GM08714 (cell line): Measurements from ENCODE around the gene PRAMEF14.
"Not testable (repeated sequence)": the region's sequence is repeated elsewhere in the genome, so short reads cannot be mapped to it uniquely, and the experiment has no call there.

Source experiments
- H3K4me3 ChIP-seq: fragments of 200-500 bp; sonication (Bioruptor generic); 2 replicates; pipeline ENCODE4 v1.5.1; 2014; ENCODE audit warnings: mild to moderate bottlenecking, low read length, inconsistent platforms

The PRAMEF14 gene, protein sequence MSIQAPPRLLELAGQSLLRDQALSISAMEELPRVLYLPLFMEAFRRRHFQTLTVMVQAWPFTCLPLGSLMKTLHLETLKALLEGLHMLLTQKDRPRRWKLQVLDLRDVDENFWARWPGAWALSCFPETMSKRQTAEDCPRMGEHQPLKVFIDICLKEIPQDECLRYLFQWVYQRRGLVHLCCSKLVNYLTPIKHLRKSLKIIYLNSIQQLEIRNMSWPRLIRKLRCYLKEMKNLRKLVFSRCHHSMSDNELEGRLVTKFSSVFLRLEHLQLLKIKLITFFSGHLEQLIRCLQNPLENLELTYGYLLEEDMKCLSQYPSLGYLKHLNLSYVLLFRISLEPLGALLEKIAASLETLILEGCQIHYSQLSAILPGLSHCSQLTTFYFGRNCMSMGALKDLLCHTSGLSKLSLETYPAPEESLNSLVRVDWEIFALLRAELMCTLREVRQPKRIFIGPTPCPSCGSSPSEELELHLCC

DNA sequence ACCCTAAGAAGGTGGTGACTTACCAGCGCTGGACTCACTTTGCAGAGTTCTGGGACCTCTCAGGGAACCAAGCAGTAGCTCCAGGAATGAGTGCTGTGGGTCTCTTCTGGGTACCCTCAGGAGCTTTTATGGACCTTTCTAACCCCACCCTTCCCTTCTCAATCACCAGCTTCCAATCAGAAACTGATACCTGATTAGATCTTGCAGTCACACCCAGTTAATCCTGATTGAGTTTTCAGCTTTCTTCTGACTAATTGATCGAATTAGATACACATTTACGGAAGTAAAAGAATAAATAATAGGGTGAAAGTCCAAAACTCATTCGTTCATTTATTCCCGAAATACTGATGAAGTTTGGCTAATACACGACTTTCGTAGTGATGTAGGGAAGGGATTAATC, at the start of gene PRAMEF14:
PRAMEF14 (minus strand) TSS at position 101 of the 400 bp plus-strand sequence. CDS start 1,820 bp downstream, outside the sequence.
- not testable (repeated sequence) for H3K4me3 ChIP-seq

DNA sequence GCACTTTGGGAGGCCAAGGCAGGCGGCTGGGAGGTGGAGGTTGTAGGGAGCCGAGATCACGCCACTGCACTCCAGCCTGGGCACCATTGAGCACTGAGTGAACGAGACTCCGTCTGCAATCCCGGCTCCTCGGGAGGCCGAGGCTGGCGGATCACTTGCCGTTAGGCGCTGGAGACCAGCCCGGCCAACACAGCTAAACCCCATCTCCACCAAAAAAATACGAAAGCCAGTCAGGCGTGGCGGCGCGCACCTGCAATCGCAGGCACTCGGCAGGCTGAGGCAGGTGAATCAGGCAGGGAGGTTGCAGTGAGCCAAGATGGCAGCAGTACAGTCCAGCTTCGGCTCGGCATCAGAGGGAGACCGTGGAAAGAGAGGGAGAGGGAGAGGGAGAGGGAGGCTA, 48.4 kb upstream of the PRAMEF14 start:
- not testable (repeated sequence) for H3K4me3 ChIP-seq

DNA sequence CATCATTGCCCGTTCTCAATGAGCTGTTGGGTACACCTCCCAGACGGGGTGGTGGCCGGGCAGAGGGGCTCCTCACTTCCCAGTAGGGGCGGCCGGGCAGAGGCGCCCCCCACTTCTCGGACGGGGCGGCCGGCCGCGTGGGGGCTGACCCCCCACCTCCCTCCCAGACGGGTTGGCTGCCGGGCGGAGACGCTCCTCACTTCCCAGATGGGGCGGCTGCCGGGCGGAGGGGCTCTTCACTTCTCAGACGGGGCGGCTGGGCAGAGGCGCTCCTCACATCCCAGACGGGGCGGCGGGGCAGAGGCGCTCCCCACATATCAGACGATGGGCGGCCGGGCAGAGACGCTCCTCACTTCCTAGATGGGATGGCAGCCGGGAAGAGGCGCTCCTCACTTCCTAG, 47.8 kb upstream of the PRAMEF14 start:
- not testable (repeated sequence) for H3K4me3 ChIP-seq

DNA sequence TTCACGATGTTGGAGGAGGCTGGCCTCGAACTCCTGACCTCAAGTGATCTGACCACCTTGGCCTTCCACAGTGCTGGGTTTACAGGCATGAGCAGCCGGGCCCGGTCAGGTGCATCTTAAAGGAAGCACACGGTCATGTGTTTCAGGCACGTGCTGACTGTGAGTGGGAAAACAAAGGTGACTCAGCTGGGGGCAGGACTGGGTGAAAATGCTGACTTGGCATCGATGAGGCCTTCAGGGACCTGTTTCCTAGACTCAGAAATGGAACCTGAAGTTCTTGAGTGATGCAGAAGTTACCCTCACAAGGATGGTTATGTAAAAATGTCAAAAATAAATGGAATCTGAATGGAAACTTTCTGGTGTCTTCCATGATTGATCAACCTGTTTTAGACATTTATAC, 46.1 kb upstream of the PRAMEF14 start:
- H3K4me3 ChIP-seq = not testable (repeated sequence)

DNA sequence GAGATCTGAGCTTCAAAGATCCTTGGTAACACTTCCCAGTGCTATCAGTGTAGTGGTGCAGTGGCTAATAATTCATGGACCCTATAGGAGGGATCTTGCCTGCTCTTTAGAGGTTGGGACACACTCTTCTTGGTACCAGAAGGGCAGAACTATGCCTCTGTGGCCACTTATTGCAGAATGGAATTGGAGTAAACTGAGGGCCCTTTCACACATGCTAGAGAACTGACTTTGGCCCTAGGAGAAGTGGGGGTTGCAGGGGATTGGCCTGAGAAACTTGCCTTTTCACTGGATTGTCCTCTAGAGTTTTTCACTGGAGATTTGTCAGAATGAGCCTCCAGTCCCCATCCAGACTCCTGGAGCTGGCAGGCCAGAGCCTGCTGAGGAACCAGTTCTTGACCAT, 42.4 kb upstream of the PRAMEF14 start, which contains the start of gene PRAMEF17:
PRAMEF17 (plus strand) TSS at position 301 of the 400 bp plus-strand sequence; CDS start at position 327, 26 bp downstream.
- H3K4me3 ChIP-seq = not testable (repeated sequence)

DNA sequence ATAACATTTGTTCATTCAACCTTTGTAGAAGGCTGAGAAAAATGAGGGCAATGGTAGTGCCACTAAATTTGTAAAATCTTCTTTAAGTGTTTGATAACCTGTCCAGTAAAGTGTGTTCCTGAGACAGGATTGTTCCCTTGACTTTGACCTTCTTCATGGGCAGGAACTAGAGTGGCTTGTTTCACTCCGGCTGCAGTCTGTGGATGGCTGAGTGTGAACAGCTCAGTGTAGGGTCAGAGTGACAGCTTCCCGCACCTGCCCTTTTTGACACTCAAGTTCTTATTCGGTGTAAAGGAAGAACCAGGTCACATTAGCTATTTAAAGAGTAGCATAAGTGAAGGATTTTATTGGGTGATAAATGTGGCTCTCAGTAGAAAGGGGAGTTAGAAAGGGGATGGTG, 33.4 kb upstream of the PRAMEF14 start:
- H3K4me3 ChIP-seq = not testable (repeated sequence)

DNA sequence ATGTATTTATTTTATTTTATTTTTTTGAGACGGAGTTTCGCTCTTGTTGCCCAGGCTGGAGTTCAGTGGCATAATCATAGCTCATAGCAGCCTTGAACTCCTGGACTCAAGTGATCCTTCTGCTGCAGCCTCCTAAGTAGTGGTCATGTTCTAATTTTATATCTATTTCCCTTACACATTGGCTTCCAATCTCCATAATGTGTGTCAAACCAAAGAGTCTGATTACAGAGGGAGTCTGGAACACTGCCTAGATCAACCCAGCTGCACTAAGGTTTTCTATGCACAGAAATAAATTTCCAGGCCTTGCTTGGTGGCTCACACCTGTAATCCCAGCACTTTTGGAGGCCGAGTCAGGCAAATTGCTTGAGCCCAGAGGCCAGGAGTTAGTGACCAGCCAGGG, 32.0 kb upstream of the PRAMEF14 start:
- H3K4me3 ChIP-seq = not testable (repeated sequence)

DNA sequence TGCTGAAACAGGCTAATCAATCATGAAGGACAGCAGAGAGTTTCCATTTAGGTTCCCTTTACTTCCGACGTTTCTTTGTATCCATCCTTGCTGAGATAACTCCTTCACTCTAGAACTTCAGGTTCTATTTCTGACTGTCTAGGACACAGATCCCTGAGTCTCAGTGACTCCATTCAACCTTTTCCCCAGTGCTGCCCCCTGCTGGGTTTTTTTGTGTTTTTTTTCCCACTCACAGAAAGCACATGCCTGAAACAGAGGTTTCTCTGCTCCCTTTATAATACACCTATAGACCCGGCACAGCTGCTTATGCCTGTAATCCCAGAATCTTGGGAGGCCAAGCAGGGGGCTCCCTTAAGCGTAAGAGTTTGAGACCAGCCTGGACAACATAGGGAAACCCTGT, 21.6 kb upstream of the PRAMEF14 start:
- not testable (repeated sequence) for H3K4me3 ChIP-seq

DNA sequence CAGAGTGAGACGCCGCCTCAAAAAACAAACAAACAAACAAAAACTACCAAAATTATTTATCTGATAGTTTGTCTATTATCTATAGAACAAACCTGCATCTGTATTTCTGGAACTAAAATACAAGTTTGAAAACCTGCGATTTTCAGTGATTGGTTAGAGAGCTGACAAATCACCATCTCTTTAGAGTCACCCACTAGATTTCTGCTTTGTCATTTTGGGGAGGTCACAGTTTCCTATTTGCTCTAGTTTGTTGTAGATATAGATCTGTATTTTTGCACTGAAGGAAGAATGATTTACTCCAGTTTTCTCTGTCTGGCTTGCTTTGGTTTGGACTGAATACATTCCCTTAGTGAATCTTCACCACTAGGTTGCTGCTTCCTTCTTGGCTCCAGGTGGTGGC, 19.6 kb upstream of the PRAMEF14 start:
- H3K4me3 ChIP-seq = not testable (repeated sequence)

DNA sequence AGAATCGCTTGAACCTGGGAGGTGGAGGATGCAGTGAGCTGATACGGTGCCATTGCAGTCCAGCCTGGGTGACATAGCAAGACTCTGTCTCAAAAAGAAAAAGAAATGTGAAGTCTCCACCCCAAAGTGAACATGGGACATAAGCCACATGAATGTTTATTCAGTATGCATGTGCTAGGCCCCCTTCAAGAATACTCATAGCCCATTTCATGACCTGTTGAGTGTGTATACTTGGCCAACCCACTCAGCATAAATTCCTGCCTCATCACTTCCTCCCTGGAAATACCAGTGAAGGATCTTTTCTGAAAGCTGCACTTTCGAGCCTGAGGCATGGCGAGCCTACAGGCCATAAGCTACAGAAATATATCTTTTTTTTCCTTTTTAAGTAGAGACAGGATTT, 18.0 kb upstream of the PRAMEF14 start:
- not testable (repeated sequence) for H3K4me3 ChIP-seq

DNA sequence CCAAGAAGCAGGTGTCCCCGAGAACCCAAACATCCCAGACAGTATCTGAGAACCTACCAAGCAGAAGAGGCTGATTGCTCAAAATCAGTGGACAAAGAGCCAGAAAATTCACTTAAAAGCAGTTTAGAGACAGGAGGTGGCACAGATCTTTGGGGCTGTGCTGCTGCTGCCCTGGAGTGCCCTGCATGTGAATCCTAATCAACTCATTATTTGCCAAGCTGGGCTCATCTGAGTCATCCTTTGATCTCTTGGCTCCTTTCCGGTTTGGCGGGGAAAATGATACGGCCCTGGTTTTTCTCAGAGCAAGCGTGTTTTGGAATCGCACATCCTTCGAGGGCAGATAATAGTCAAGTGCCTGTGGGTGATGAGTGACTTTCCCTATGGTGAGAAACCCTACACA, 15.4 kb upstream of the PRAMEF14 start:
- not testable (repeated sequence) for H3K4me3 ChIP-seq

DNA sequence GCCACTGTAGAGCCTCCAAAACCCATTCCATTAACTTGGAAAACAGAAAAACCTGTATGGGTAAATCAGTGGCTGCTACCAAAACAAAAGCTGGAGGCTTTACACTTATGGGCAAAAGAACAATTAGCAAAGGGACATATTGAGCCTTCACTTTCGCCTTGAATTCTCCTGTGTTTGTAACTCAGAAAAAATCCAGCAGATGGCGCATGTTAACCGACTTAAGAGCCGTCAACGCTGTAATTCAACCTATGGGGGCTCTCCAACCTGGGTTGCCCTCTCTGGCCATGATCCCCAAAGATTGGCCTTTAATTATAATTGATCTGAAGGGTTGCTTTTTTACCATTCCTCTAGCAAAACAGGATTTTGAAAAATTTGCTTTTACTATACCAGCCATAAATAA, 9.8 kb upstream of the PRAMEF14 start:
- H3K4me3 ChIP-seq = not testable (repeated sequence)

DNA sequence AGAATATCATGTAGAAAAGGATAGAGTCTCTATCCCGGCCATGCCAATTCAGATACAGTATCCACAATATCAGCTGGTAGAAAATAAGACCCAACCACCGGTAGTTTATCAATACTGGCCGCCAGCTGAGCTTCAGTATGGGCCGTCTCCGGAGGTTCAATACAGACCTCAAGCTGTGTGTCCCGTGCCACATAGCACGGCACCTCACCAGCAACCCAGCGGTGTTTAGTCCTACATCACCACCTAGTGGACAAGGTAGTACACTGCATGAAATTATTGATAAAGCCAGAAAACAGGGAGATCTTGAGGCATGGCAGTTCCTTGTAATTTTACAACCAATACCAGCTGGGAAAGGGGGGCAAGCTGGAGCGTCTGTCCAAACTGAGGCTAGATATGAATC, 7.5 kb upstream of the PRAMEF14 start:
- not testable (repeated sequence) for H3K4me3 ChIP-seq

DNA sequence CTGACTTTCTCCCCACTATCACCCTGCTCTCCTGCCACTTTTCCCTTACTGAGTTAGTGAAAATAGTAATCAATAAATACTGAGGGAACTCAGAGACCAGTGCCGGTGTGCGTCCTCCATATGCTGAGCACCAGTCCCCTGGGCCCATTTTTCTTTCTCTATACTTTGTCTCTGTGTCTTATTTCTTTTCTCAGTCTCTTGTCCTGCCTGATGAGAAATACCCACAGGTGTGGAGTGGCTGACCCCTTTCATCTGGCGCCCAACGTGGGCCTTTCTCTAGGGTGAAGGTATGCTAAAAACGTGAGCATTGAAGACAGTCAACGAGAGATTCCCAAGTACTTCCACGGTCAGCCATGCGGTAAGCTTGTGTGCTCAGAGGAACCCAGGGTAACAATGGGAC, 6.5 kb upstream of the PRAMEF14 start:
- H3K4me3 ChIP-seq = not testable (repeated sequence)

DNA sequence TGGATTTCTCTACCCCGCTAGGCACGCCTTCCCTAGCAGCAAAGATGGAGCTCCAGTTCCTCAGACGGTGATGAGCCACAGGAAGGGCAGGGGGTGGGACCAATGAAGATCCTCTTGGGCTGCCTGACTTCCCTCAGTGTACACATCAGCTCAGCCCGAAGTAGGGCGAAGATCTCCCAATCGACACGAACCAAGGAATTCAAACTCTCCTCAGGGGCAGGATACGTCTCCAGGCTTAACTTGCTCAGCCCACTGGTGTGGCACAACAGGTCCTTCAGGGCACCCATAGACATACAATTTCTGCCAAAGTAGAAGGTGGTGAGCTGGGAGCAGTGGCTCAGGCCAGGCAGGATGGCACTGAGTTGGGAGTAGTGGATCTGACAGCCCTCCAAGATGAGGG, 4.4 kb downstream of the PRAMEF14 start:
- H3K4me3 ChIP-seq = not testable (repeated sequence)

DNA sequence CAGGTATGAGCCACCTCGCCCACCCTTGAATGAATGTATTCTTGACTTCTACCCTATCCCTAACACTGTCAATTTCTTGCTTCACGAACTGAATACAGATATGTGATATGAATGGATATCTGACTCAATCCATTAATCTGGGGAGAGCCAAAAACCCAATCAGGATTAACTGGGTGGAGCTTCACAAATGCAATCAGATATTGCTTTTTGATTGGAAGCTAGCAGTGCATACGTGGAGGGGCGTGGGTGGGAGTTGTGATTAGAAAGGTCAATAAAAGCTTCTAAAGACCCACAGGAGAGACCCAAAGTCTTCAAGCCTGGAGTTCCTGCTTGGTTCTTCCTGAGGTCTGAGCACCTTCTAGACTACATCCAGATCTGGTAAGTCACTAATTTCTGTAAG, 31.7 kb downstream of the PRAMEF14 start, which contains the start of gene PRAMEF15:
PRAMEF15 (plus strand) TSS at position 301 of the 400 bp plus-strand sequence. CDS start 2,827 bp downstream, outside the sequence.
- not testable (repeated sequence) for H3K4me3 ChIP-seq

DNA sequence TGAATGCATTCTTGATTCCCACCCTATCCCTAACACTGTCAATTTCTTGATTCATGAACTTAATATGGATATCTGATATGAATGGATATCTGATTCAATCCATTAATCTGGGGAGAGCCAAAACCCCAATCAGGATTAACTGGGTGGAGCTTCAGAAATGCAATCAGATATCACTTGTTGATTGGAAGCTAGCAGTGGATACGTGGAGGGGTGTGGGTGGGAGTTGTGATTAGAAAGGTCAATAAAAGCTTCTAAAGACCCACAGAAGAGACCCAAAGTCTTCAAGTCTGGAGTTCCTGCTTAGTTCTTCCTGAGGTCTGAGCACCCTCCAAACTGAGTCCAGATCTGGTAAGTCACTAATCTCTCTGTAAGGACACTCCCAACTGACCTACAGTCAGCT, 43.7 kb downstream of the PRAMEF14 start, which contains the start of gene PRAMEF33:
PRAMEF33 (plus strand) TSS at position 301 of the 400 bp plus-strand sequence. CDS start 2,416 bp downstream, outside the sequence.
- H3K4me3 ChIP-seq = not testable (repeated sequence)

DNA sequence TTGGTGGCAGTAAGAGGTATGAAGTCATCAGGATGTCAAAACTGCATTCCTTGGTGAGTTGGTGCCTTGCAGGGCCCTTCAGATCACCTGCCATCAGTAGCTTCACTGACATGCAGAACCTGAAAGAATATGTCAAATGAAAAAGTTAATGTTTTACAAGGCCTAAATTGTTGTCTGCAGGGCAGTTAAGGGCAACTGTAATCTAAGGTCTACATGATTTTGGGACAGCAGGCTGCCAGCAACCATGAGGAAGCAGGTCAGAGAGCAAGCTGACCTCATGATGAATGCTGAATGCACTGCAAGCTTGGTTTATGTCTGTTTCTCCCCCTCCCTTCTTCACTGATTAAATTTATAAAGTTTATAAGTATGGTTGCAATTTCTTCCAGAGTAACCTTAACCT, 44.7 kb downstream of the PRAMEF14 start:
- not testable (repeated sequence) for H3K4me3 ChIP-seq

DNA sequence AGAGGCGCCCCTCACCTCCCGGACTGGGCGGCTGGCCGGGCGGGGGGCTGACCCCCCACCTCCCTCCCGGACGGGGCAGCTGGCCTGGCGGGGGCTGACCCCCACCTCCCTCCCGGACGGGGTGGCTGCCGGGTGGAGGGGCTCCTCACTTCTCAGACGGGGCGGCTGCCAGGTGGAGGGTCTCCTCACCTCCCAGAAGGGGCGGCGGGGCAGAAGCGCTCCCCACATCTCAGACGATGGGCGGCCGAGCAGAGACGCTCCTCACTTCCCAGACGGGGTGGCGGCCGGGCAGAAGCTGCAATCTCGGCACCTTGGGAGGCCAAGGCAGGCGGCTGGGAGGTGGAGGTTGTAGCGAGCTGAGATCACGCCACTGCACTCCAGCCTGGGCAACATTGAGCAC, 48.2 kb downstream of the PRAMEF14 start:
- H3K4me3 ChIP-seq = not testable (repeated sequence)

DNA sequence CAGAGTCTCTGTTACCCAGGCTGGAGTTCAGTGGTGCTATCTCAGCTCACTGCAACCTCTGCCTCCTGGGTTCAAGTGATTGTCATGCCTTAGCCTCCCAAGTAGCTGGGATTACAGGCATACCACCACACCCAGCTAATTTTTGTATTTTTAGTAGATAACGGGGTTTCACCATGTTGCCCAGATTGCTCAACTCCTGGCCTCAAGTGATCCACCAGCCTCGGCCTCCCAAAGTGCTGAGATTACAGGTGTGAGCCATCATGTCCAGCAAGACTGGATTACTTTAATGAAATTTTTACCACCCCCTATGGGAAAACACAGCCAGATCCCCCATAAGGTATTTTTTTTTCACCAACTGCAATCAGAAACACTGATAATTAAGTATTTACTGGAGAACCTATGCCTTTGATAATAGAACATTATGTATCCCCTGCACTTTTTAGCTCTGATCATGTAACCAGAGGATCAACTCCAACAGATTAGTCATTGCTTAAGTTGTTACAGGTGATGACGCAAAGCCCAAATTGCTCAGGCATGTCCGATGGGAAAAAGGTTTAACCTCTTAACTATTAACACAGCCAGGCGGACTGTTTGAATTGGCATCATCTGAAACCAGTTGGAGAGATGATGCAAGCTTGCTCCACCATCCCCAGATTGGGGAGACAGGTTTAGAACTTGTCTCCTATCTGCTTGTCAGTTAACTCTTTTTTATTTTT, 49.6 kb downstream of the PRAMEF14 start:
- not testable (repeated sequence) for H3K4me3 ChIP-seq
